Subcutaneous adipose tissue (tissue), 4 donors: Measurements from ENCODE around the gene PHF19. TPM values are rescaled to one million over a fixed set of nuclear protein-coding genes. Genes with fewer than 3 reads are reported as not detected.

Source experiments
- CTCF ChIP-seq: fragments of 450-650 bp; IDR thresholded peaks from one replicate; pipeline ENCODE4 v1.5.1; 2016; ENCODE audit warnings: low read depth, mild to moderate bottlenecking, control low read depth, antibody characterized with exemption, moderate library complexity
- total RNA-seq, 4 donors: library from RNA; depleted of rRNA; stranded (reverse); fragments of >200 nt; gene quantifications; one replicate each; pipeline ENCODE4 v1.1.0, GENCODE V29; 2016

The PHF19 gene
- total RNA-seq, 4 donors from 2014 or later, result 11.6 to 36.7 (median 17.3) TPM

DNA sequence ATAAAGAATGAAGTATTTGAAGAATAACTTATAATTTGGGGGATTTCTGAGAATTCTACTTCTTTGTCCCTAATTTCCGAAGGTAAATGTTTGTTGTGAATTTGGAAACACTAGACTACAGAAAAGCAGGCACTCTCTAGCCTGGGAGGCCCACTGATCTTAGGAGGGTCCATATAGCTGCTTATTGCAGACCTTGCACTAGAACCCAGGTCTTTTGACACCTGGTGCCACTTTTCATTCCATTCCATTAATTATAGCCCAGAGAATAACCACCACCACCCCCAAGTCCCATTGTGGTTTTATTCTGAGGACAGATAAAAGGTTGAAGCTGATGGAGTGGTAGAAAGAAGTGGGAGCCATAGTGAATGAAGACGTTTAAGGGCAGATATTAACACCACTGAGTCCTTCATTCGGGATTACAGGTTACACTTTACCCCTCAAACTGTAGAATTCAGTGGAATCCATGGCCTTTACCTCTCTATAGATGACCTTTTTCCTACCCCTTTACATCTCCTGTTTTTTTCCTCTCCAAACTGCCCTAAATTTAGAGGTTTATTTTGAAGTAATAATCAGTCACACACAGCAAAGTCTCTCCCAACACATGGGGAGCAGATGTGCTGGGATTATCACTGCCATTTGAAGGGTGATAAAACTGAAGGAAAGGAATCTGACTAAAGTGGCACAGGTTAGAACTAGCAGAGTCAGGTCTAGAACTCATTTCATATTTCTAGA is 22.2 kb downstream of the PHF19 start:
- TF ChIP-seq CTCF, result no peak

- TF ChIP-seq CTCF, result no peak
Measured at GRCh38 chr9:120853198-120853597, 23.8 kb downstream of the PHF19 start.

- no peak for TF ChIP-seq CTCF
Measured at GRCh38 chr9:120852240-120853010, 24.6 kb downstream of the PHF19 start.

DNA sequence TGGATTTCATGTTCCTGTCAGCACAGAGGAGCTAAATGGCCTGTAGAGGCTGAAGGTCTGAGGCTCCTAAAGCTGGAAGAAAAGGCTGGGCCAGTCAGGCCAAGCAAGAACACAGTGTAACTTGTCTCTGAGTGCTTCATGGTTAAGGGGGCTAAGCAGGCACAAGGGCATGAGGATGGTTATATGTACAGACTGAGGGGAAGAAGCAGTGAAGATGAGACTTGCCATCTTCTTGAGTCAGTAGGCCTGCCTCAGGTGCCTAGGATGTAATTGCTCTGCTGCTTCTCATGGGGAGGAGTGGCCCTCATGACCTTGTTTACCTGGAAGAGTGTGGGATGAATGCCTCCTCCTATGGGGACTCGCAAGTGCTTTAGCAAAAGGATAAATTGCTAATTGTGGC is 25.5 kb downstream of the PHF19 start:
- TF ChIP-seq CTCF, result no peak

DNA sequence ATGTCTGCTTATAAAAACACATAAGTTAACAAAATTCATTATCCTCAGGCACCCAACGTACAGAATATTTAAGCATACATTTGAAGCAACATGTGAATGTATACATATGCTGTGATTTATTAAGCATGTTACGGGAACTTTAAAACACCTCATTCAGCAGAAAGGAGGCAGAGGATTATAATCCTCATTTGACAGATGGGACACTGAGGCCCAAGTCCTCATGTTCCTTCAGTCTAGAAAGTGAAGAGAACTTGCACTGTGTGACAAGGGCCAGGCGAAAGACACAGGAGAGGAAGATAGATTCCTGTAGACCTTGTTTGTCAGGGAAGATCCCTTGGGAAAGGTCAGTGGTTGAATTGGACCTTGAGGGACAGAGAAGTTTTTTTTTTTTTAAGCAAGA is 26.7 kb downstream of the PHF19 start:
- TF ChIP-seq CTCF, result no peak

GRCh38 chr9:120846906-120847305 is 30.1 kb downstream of the PHF19 start:
- TF ChIP-seq CTCF, result no peak

DNA sequence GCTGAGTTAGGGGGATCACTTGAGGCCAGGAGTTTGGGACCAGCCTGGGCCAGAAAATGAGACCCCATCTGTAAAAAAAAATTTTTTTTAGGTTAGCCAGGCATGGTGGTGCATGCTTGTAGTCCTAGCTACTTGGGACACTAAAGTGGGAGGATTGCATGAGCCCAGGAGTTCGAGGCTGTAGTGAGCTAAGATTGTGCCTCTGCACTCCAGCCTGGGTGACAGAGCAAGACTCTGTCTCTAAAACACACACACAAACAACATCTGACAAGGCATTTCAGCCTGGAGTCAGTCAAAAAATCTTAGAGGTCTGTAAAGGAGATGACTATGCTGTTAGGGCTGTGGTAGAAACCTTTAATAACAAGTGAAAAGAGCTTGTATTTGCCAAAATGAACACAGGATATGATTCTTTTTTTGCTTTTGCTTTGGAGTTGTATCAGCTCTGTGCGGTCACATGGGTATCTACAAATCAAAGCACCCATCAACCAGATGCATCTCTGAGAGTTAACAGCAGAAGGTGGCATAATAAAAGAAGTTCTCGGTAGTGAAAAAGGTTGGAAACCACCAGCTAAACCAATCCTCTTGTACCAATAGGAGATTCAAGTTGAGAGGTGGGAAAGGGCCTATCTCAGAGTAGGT is 30.6 kb downstream of the PHF19 start:
- no peak for TF ChIP-seq CTCF
